Measurements from ENCODE around the gene YWHAB.

The YWHAB gene

GRCh38 chr20:44912189-44912588, 26.7 kb downstream of the YWHAB start:
- Histone ChIP-seq H3K36me3 (ENCODE audit: low read length) (no peaks in the 10 kb centered on the region), H3K4me3 (ENCODE audit: insufficient read depth, low read length, poor library complexity, severe bottlenecking) (no peak overlapping the region), H4K20me1 (ENCODE audit: low read depth, low read length) (no peaks in the 10 kb centered on the region), H3K27me3 (ENCODE audit: low read length) (no peaks in the 10 kb centered on the region), H2AFZ (ENCODE audit: low read depth, low read length, severe bottlenecking) (no peak overlapping the region), H3K9me3 (ENCODE audit: insufficient read depth, low read length) (no peaks in the 10 kb centered on the region), H3K9me2 (replicated peaks; ENCODE audit: insufficient read depth, low read length) (no peaks in the 10 kb centered on the region), H3K4me2 (ENCODE audit: low read depth, low read length, poor library complexity, severe bottlenecking) (no peak overlapping the region), H3K79me2 (ENCODE audit: insufficient read depth, low read length) (peaks cover 7% of the 10 kb centered on the region; the same call in 1 of the 2 replicates), H3K9ac (ENCODE audit: low read length) (no peak overlapping the region), H3F3A (ENCODE audit: insufficient read depth) (peaks cover 24% of the 10 kb centered on the region), H3K27ac (ENCODE audit: low read depth, low read length) (no peak overlapping the region)
- TF ChIP-seq CTCF (IDR thresholded peaks at IDR 0.05; ENCODE audit: insufficient read depth, low read length, poor library complexity, severe bottlenecking) (no peak), EZH2phosphoT487 (conservative IDR thresholded peaks at IDR 0.05; ENCODE audit: low read length) (no peak)

GRCh38 chr20:44914924-44915323, 29.4 kb downstream of the YWHAB start:
- Histone ChIP-seq H3K27ac (ENCODE audit: low read depth, low read length) (no peak overlapping the region), H3K79me2 (ENCODE audit: insufficient read depth, low read length) (peaks cover 7% of the 10 kb centered on the region; the same call in 1 of the 2 replicates), H3K27me3 (ENCODE audit: low read length) (no peaks in the 10 kb centered on the region), H3K9me3 (ENCODE audit: insufficient read depth, low read length) (no peaks in the 10 kb centered on the region), H2AFZ (ENCODE audit: low read depth, low read length, severe bottlenecking) (no peak overlapping the region), H3K4me3 (ENCODE audit: insufficient read depth, low read length, poor library complexity, severe bottlenecking) (no peak overlapping the region), H3K9ac (ENCODE audit: low read length) (no peak overlapping the region), H3K4me2 (ENCODE audit: low read depth, low read length, poor library complexity, severe bottlenecking) (no peak overlapping the region), H3F3A (ENCODE audit: insufficient read depth) (no peaks in the 10 kb centered on the region), H4K20me1 (ENCODE audit: low read depth, low read length) (no peaks in the 10 kb centered on the region), H3K36me3 (ENCODE audit: low read length) (0 out of 2 replicates have a peak, but pooled peaks cover 5% of the 10 kb centered on the region), H3K9me2 (replicated peaks; ENCODE audit: insufficient read depth, low read length) (no peaks in the 10 kb centered on the region)
- no peak for TF ChIP-seq CTCF (IDR thresholded peaks at IDR 0.05; ENCODE audit: insufficient read depth, low read length, poor library complexity, severe bottlenecking)
- TF ChIP-seq EZH2phosphoT487 (conservative IDR thresholded peaks at IDR 0.05; ENCODE audit: low read length), result no peak

GRCh38 chr20:44916586-44916985, 31.1 kb downstream of the YWHAB start:
- no peaks in the 10 kb centered on the region for H3K9me3 ChIP-seq (ENCODE audit: insufficient read depth, low read length)
- H3K79me2 ChIP-seq (ENCODE audit: insufficient read depth, low read length), result no peaks in the 10 kb centered on the region; the same call in 1 of the 2 replicates
- no peaks in the 10 kb centered on the region for H3K9me2 ChIP-seq (replicated peaks; ENCODE audit: insufficient read depth, low read length)
- no peak overlapping the region for H2AFZ ChIP-seq (ENCODE audit: low read depth, low read length, severe bottlenecking)
- no peak overlapping the region for H3K4me3 ChIP-seq (ENCODE audit: insufficient read depth, low read length, poor library complexity, severe bottlenecking)
- H4K20me1 ChIP-seq (ENCODE audit: low read depth, low read length), result no peaks in the 10 kb centered on the region
- H3K4me2 ChIP-seq (ENCODE audit: low read depth, low read length, poor library complexity, severe bottlenecking), result no peak overlapping the region
- H3K9ac ChIP-seq (ENCODE audit: low read length), result no peak overlapping the region
- H3F3A ChIP-seq (ENCODE audit: insufficient read depth), result no peaks in the 10 kb centered on the region
- no peak for TF ChIP-seq EZH2phosphoT487 (conservative IDR thresholded peaks at IDR 0.05; ENCODE audit: low read length)
- no peak for TF ChIP-seq CTCF (IDR thresholded peaks at IDR 0.05; ENCODE audit: insufficient read depth, low read length, poor library complexity, severe bottlenecking)
- H3K27ac ChIP-seq (ENCODE audit: low read depth, low read length), result no peak overlapping the region
- H3K36me3 ChIP-seq (ENCODE audit: low read length), result 0 out of 2 replicates have a peak, but pooled peaks cover 5% of the 10 kb centered on the region
- no peaks in the 10 kb centered on the region for H3K27me3 ChIP-seq (ENCODE audit: low read length)

Data from SU-DHL-6 (cell line).